ENCODE measurements around the gene IL34.

IL34 gene

DNA sequence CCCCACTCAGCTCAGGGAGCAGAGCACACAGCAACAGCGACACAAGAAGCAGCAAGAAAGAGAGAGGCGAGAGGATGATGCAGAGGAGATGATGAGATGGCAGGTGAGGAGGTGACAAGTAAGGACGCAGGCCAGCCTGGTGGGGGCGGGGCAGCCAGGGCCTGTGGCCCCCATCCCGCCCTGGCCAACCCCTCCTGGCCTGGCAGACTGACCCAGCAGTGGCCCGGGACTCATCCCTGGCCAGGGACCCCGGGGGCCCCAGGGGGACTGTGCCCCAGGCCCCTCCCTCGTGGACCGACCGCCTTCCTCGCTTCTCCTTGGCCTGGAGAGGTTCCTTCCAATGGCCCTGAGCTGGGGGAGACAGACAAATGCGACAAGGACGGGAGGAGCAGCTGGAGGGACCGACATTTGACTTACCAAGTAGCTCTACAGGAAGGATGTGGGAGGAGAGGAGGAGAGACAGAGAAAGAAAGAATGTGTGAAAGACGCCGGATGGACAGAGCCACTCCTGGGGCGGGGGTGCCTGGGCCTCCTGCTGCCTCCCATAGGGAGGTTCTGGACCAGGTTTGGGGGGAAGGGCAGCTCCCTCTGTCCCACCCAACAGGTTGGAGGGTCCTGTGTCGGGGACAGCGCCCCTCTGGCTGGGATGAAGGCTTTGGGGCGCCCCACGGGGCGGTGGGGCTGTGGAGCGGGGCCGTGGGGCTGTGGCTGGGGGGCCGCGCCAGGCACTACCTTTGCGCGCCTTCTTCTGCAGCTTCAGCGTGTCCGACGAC, 32.7 kb downstream of the IL34 start:
- FAIRE-seq = no peak

DNA sequence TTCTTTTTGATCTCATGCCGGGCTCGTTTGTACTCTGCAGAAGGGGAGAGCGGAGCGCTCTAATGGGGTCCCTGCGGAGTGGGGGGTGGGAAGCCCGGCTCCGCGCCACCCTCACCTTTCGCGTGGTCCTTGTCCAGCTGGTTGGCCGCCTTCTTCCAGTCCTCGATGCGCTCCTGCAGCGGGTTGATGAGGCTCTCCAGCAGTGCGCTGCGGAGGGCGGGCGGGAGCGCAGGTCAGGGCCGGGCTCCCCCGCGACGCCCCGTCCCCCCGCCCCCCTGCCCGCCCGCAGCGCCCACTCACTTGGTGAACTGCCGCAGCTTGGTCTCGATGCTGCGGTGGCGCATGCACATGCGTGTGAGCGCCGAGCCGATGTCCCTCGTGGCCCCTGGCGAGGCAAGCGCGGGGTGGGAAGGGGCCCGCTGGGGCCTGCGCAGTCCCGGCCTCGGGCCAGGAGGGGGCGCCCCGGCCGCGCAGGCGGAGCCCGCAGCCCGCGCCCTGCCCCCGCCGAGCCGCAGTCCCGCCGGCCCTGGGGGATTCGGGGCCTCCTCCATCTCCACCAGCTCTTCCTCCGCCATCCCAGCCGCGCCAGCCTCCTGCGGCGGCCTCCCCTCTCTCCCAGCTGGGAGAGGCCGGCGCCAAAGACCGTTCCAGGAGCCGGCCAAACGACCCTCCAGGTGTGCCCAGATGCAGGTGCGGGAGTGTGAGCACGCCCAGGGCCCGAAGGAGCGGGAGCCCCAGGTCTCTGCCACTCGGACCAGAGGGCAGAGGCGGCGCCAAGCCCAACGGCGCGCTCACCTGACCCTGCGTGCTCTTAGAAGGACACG, 33.5 kb downstream of the IL34 start:
- no peak for FAIRE-seq

DNA sequence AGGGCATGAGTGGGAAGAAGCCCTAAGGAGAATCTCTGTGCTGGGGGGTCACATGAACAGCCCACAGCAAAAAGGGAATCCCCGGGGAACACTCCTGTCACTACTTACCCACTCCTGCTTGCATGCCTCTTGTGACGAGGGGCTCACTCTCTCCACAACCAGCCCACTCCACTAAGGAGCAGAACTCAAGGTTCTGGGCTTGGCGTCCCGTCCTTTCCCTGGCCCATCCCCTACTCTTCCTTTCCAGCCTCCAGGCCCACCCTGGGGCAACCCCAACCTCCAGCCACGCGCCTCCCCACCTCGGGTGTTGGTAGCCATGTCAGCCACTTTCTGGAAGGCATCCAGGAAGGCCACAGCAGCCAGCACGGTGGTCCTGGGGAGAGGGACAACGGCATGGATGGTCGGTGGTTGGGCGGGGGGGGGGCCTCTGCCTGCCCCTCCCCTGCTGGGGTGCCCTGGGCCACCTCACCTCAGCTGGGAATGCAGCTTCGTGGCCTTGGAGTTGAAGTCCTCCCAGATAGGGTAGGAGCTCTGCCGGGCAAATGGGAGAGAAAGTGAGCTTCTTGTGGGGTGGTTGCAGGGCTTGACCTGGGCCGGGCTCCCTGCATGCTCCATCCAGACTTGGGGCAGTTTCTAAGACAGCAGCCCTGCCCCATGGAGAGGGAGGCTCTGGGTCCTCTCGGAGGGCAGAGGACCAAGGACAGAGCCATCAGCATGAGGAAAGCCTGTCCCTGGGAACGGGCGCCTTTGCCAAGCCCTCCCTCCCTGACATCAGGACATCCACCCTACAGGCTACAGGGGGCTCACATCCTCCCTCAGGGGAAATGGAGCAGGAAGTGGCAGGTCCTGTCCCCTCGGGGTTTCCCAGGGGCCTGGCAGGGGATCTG, 34.4 kb downstream of the IL34 start:
- FAIRE-seq = no peak

DNA sequence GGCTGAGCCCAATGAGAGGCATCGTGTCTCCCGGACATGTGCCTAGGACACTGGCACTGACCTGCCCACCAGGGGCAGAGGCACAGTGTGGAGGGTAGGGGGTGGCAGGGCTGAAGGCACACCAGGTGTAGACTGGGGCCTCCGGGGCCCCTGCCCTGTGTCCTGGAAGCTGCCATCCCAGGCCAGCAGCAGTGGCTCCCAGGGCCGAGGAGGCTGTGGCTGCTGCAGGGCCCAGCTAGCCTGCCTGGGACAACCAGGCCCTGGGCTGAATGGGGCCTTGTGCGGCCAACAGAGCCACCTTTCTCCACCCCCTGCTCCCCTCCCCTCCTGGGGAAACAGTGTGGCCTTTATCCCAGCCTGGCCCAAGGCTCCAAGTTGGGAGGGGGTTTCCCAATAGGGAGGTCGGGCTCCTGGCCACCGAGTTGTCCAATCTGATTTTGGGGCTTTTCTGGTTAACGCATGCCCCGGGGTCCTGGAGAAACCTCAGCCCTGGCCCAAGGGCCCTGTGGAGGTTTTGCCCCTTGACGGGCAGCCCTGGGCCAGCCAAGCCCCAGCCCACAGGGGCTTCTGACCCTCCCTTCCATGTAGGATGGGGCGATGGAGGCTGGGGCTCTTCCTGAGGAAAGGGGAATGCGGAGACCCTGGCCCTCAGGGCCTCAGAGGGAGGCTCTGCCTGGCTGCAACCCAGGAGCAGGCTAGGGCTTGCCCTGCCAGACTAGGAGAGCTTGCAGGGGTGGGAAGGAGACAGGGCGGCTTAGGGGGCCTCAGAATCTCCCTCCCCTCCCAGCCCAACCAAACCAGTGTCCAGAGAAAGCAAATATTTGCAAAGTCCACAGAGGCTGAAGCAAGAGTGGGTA, 35.3 kb downstream of the IL34 start:
- no peak for FAIRE-seq

DNA sequence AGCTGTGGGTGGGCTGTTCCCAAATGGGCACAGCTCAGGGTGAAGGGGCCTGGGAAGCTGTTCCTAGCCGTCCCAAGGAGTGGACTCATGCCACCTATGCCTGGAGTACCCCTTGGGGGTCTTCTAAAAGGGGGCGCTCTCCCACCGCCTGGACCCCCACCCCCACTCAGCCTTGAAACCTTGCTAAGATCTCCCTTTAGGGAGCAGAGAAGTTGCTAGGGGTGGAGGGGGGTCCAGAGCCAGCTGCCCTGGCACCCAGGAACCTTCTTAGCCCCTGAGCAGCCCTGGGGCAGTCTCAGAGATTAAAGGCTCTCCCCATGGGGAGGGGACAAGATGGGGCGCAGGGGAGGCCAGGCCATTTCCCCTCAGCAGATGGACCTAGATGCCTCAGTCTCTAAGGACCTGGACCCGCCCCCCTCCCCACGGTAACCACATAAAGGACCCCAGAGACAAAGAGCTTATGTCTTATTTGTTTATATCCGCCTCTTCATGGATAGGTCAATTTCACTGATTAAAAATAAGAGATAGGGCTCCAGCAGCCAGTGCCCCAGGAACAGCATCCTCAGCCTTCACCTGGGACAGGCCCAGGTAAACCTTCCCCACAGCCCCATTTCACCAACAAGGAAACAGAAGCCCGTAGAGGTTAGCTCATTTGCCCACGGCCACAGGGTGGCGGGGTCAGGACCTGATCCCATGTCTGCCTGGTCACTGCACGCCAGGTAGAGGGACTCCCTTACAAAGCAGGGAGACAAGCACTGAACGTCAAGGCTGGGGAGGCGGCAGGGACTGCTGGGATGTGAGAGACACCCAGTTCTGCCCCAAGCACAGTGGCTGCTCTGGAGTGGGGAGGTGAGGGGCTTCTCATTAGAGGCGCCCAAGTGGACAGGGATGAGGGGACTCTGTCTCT, 36.1 kb downstream of the IL34 start:
- no peak for FAIRE-seq

DNA sequence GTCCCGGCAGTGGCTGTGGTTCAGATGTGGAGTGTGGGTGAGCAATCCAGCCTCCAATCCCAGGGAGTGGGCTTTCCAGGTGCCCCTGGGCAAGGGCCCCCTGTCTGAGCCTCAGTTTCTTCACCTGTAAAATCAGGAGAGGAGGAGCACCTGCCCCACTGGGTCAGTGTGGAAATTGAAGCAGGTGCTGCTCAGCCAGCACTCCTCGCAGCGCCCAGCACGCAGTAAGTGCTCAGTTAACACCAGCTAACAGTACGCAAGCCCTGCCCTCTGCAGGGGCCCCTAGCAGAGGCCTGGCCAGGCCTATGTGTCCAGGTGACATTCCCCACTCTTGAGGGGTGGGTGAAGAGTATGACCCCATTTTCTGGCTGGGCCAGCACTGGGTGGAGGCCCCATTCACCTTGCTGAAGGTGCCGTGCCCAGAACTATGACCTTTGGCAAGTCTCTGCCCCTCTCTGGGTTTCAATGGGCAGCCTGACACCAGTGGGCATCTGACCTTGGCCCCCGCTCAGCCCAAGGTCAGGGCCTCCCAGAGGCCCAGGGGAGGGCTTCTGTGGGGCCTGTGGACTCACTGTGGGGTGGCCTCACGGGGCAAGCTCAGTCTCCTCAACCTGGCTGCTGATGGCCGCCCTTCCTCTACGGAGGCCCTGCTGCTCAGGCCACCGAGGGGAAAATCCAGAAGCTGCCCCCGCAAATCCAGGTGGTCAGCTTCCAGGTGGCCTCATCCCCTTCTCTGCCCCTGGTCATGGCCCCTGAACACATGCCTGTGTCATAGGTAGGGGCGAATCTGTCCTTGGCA, 37.0 kb downstream of the IL34 start:
- no peak for FAIRE-seq

DNA sequence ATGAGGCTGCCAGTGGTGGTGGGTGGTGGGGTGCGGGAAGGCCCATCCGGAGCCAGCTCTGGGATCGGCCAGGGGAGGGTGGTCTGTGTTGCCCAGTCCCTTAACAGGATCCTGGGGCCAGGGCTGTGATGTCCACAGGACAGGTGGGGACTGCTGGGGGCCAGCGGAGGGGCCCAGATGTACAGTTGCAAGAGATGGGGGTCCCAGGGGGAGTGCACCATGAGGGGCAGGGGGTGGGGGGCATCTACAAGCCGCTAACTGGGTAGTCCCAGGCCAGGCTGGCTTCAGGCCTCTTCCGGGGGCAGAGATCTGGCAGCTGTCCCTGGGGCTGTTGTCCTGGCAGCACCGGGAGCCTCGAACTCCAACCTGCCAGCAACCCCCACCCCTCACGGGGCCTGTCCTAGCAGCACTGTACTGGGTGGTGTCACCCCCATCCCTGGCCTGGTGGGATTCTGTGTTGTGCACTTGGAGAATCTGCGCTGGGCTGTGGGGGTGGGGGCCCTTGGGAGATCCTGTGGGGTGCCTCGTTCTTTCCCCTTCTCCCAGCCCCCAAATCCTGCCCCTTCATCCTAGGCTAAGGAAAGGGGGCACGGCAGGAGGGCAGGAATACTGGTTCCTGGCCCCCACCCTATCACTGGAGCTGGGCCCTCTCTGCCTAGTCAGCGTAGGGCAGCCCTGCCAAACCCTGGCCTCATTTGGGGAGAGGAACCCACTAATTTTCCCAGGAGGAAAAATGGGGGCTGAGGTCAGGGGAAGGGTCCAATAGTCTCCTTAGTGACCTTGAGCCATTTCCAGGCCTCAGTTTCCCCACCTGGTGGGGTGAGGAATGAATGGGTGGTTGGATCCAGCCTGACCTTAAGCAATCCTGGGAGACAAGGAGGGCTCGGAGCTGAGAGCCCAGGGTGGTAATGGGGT, 38.0 kb downstream of the IL34 start:
- FAIRE-seq = no peak

DNA sequence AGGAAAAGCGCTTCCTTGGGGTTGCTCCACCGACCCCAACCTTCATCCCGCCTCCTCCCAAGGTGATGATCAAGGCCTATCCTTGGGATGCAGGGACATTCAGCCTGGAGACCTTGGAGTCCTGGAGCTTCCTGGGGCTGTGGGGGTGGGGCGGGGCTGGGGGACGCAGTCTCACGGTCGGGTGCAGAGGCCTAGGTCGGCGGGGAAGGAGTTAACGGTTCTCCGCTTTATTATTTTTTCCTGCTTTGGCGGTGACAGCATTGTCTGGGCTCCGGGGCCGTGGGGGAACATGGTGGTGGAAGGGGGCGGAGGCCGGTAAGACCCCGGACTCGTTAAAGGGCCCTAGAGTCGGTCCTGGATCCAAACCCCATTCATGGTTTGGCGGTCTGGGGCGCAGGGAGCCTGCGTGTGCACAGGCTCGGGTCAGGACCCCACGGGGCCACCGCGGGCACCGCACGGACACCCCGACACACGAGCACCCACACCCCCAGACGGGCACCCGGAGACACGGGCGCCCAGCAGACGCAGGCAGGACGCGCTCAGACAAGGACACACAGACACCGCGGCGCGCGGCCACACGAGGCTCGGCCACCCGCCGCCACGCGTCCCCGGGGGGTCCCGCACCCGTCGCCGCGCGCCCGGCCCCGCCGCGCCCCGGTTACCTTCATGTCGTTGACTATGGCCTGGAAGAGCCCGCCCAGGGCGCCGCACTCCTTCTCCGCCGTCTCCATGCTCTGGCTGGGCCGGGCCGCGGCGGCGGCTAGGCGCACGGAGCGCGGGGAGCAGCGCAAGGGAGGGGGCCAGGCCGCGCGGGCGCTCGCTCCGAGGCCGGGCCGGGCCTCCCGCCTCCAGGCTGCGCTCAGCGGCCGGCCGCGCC, 38.9 kb downstream of the IL34 start:
- no peak for FAIRE-seq

DNA sequence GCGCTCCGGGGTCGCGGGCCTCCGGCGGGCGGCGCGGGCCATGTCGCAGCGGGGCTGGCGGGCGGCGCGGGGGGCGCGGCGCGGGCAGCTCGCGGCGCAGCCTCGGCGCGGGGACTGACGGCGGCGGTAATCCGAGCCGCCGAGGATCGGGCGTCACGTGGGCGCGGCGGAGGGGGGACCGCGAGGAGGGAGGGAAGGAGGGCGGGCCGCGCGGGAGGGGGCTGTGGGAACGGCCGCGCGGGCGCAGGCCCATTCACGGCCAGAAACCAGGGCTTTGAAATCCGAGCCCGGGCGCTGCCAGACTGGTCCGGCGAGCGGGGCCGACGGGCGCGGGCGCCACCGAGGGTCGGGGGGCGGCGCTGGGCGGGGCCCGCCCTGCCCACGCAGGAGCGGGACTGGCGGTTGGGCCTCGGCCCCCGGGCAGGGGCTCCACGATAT, 39.6 kb downstream of the IL34 start, which contains the start of gene MTSS2:
MTSS2 (minus strand) TSS at position 116 of the 438 bp plus-strand sequence. CDS start 262 bp downstream, outside the sequence.
- no peak for FAIRE-seq

DNA sequence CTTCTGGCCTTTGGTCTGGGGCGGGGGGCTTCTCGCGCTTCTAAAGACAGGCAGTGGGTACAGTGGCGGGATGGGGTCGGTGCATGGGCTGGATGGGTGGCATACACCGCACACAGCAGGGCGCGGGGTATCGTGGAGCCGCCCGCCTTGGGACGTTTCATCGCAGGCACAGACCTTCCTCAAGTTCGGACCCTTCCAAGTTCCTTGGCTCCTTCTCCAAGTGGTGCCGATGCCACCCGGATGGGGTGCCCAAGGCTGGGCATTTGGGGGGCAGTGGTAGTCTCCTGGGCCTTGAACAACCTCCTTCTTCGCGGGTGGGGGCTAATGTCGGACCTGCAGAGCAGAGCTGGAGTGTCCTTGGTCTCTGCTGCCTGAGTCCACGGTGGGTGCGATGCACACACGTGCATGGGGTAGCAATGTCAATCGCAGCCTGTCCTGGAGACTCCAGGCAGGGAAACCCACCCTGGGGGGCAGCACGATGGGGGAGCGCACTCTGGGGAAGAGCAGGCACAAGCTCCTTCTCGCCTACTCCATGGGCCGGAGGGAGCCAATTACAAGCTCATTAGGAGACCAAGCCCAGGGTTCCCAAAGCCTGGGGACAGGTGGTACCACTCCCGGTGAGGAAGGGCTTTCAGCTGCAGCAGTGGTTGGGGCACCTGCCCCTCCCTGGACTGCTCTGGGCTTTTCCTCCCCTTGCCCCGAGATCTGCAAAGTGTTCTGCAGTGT, 40.2 kb downstream of the IL34 start:
- no peak for FAIRE-seq

DNA sequence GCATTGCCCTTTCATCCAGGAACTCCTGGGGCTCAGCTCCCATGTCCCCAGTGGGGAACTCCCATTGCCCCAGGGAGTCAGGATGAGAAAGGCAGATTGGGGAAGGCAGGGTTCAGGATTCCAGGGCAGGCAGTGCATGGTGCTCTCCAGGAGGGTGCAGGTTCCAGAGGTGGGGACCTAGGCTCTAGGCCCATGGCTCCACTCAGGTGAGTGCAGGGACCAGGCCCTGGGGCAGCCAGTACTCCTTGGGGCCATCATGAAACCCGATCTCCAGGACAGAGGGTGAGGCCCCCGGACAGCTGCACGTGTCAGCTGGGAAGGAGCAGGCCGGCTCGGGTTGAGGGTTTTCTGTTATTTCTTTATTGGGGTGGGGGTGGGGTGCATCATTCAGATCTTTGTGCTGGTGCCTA, 40.7 kb downstream of the IL34 start:
- no peak for FAIRE-seq

DNA sequence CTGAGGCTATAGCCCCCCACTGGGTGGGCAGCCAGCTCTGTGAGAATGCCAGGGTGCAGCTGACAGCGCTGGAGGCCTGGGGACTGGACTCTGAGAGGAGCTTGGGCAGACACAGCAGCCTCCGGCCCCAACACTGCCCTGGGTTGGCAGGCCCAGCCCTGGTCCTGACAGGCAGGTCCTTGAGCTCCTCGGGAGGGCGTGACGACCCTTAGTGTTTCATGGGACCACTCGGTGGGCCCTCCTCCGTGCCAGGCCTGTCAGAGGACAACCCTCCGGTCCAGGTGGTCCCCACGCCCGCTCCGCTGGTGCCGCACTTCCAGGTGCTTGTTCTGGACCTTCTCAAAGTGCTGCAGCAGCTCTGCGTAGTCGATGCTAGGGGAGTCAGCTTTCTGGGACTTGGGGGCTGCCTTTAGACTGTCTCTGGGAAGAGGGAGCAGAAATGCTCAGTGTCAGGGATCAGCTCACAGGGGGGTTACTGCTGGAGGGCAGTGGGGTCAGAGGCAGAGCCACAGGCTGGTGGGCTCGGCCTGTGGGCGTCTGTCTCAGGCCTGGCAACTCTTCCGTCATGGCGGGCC, 41.4 kb downstream of the IL34 start:
- FAIRE-seq = no peak

DNA sequence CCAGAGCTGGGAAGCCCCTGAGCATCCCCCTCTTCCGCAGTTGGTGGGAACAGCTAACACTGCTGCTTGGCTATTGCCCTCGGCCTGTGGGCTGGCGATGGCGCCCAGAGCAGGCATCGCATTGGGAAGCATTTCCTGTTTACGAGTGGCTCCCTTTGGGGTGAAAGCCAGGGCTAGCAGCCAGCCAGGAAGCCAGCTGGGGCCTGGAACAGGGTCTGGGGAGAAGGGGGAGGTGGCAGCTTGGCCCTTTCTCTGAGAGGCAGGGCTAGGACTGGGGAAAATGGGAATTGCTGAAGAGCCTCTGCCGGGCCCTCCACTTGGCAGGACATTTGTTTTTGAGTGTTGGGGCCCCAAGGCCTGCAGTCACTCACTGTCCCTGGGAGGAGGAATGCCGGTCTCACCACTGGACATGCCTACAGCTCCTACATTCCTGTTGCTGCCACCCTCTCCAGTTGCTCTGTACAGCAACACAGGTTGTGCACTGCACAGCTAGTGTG, 41.9 kb downstream of the IL34 start:
- FAIRE-seq = no peak

DNA sequence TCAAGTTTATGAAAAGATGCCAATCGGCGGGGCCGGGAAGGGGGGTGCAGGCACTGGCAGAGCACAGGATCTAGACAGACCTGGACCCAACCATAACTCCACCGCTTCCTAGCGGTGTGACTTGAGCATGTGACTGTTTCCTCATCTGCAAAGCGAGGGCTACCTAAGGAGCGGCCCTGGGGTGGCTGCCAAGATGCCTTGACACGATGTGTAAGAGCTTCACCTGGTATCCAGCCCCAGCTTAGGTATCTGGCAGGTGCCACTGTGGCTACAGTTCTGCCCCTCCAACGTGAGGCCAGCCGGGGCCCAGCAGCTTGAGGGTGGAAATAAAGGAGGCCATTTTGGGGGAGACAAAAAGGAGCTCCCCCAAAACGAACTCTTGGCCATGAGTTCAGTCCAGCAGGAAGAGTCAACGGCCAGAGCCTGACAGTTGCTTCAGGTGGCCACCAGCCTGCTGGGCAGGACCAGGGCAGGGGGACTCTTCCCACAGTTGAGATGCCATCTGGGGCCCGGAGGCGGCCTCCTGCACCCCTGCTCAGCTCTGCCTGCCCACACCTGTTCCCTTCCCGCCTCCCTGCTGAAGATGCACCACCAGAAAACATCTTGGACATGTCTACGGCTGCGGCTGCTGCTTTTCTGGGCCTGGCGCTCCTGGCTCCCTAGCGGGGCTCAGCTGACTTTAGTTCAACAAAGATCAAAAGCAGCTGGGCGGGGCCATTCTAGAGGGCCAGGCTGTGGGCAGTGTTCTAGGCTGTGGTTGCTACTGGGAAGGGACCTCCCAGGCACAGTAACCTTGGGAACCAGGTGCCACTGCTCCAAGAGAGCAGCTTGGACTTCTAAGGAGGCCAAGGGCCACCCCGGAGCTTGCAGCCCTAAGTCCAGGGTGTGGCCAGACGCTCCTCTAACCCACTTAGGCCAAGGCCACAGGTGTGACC, 42.9 kb downstream of the IL34 start:
- FAIRE-seq = no peak

Data from A204.1 (cell line).